ENCODE results near the gene TBC1D8. TPM values are rescaled to one million over a fixed set of nuclear protein-coding genes. Genes with fewer than 3 reads are reported as not detected.

The TBC1D8 gene
- total RNA-seq, 2 experiments from 2014 or later, result 1.0 to 1.8 TPM

DNA sequence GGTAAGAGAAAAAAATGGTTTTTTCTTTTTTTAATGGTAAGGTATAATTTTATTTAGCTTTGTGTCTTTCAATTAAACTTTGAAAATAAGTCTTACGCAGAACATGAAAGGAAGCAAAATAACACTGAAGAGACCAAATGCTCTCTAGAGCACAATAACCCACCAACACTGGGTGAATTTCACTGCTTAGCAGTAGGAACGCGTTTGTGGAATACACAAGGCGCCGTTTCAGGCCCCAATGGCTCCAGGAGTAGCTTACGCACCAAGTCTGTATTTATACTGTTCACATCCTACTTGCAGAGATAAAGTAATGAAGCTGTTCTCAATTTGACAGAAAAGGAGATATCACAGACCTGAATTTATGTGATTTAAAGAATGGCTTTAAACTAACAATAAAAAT, 125.6 kb downstream of the TBC1D8 start:
- Mint-ChIP-seq H3K4me3 (no peak overlapping the region), H3K27me3 (no peaks in the 10 kb centered on the region), H3K9me3 (no peaks in the 10 kb centered on the region), H3K36me3 (ENCODE audit: low read depth) (no peaks in the 10 kb centered on the region), H3K27ac (no peak overlapping the region), H3K4me1 (ENCODE audit: low read depth) (no peaks in the 10 kb centered on the region)
- Histone ChIP-seq H3K27ac (ENCODE audit: low read depth in 1 of 2, low read length in 2 of 2) (no peak overlapping the region), H3K27me3 (ENCODE audit: control insufficient read depth in 1 of 2, insufficient read depth in 2 of 2, low read length in 2 of 2) (no peaks in the 10 kb centered on the region), H3K4me3 (ENCODE audit: low read length) (no peak overlapping the region), H3K36me3 (ENCODE audit: insufficient read depth, low read length) (no peaks in the 10 kb centered on the region), H3K9me3 (ENCODE audit: control insufficient read depth in 1 of 2, insufficient read depth in 1 of 2, low read length in 2 of 2) (no peaks in the 10 kb centered on the region), H3K4me1 (ENCODE audit: insufficient read depth, low read length) (no peaks in the 10 kb centered on the region)
- no peak for ATAC-seq (ENCODE audit: poor library complexity)
- intact Hi-C loops (cut with DNase I, micrococcal nuclease), result no loop called here
- no peak for DNase-seq
- TF ChIP-seq, protein P1, sequence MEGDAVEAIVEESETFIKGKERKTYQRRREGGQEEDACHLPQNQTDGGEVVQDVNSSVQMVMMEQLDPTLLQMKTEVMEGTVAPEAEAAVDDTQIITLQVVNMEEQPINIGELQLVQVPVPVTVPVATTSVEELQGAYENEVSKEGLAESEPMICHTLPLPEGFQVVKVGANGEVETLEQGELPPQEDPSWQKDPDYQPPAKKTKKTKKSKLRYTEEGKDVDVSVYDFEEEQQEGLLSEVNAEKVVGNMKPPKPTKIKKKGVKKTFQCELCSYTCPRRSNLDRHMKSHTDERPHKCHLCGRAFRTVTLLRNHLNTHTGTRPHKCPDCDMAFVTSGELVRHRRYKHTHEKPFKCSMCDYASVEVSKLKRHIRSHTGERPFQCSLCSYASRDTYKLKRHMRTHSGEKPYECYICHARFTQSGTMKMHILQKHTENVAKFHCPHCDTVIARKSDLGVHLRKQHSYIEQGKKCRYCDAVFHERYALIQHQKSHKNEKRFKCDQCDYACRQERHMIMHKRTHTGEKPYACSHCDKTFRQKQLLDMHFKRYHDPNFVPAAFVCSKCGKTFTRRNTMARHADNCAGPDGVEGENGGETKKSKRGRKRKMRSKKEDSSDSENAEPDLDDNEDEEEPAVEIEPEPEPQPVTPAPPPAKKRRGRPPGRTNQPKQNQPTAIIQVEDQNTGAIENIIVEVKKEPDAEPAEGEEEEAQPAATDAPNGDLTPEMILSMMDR (IDR thresholded peaks at IDR 0.05), result no peak
- POLR2A ChIA-PET, result no interaction called here
- CTCF ChIA-PET, result no interaction called here

- intact Hi-C loops (cut with DNase I, micrococcal nuclease), result no loop called here
- H3K36me3 Mint-ChIP-seq (ENCODE audit: low read depth), result peaks cover 8% of the 10 kb centered on the region
- Histone ChIP-seq H3K9me3 (ENCODE audit: control insufficient read depth in 1 of 2, insufficient read depth in 1 of 2, low read length in 2 of 2) (no peaks in the 10 kb centered on the region), H3K36me3 (ENCODE audit: insufficient read depth, low read length) (peaks cover 2% of the 10 kb centered on the region), H3K27me3 (ENCODE audit: control insufficient read depth in 1 of 2, insufficient read depth in 2 of 2, low read length in 2 of 2) (no peaks in the 10 kb centered on the region), H3K4me3 (ENCODE audit: low read length) (no peak overlapping the region), H3K27ac (ENCODE audit: low read depth in 1 of 2, low read length in 2 of 2) (no peak overlapping the region), H3K4me1 (ENCODE audit: insufficient read depth, low read length) (no peaks in the 10 kb centered on the region)
- TF ChIP-seq, protein P1 (IDR thresholded peaks at IDR 0.05), result no peak
- no peak overlapping the region for H3K4me3 Mint-ChIP-seq
- no peaks in the 10 kb centered on the region for H3K27me3 Mint-ChIP-seq
- H3K27ac Mint-ChIP-seq, result peak overlapping the region; percentile 11
- ATAC-seq (ENCODE audit: poor library complexity) (no peak), DNase-seq (no peak)
- CTCF ChIA-PET, result interaction anchor here (0.6 kb wide), 1 partner anchor 97 kb away, joined by 3 read pairs; no protein-coding TSS in a partner anchor
- POLR2A ChIA-PET, result interaction anchor here (1.0 kb wide), 1 partner anchor 17 kb away, joined by 3 read pairs; no protein-coding TSS in a partner anchor
- H3K9me3 Mint-ChIP-seq, result no peaks in the 10 kb centered on the region
- H3K4me1 Mint-ChIP-seq (ENCODE audit: low read depth), result no peaks in the 10 kb centered on the region
Observed at GRCh38 chr2:101023327-101024107, 127.7 kb downstream of the TBC1D8 start.

DNA sequence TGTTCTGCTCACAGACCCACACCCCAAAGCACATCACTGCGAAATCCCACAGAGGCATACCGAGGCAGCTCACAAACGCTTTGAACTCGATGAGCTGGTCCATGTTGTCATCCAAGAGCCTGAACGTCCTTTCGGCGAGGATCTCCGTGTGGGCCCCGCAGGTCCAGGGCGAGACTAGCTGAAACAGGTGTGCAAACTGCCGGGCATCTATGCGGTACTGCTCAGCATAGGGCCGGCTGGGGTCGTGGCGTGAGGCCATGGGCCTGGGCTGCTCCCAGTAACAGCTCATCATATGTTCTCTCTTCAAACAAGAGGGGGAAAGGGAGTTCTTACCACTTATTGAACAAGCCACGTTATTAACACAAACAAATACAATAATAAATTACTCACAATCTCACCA, 129.0 kb downstream of the TBC1D8 start:
- H3K4me3 Mint-ChIP-seq, result no peak overlapping the region
- Histone ChIP-seq H3K27me3 (ENCODE audit: control insufficient read depth in 1 of 2, insufficient read depth in 2 of 2, low read length in 2 of 2) (no peaks in the 10 kb centered on the region), H3K9me3 (ENCODE audit: control insufficient read depth in 1 of 2, insufficient read depth in 1 of 2, low read length in 2 of 2) (no peaks in the 10 kb centered on the region), H3K36me3 (ENCODE audit: insufficient read depth, low read length) (peaks cover 2% of the 10 kb centered on the region), H3K4me1 (ENCODE audit: insufficient read depth, low read length) (no peaks in the 10 kb centered on the region), H3K27ac (ENCODE audit: low read depth in 1 of 2, low read length in 2 of 2) (no peak overlapping the region), H3K4me3 (ENCODE audit: low read length) (no peak overlapping the region)
- H3K4me1 Mint-ChIP-seq (ENCODE audit: low read depth), result no peaks in the 10 kb centered on the region
- ATAC-seq (ENCODE audit: poor library complexity) (no peak), DNase-seq (no peak)
- no peak overlapping the region for H3K27ac Mint-ChIP-seq
- CTCF ChIA-PET, result no interaction called here
- TF ChIP-seq, protein P1 (IDR thresholded peaks at IDR 0.05), result no peak
- intact Hi-C loops (cut with DNase I, micrococcal nuclease), result no loop called here
- peaks cover 8% of the 10 kb centered on the region for H3K36me3 Mint-ChIP-seq (ENCODE audit: low read depth)
- POLR2A ChIA-PET, result interaction anchor here (0.6 kb wide), 1 partner anchor 395 kb away, joined by 3 read pairs; no protein-coding TSS in a partner anchor
- H3K27me3 Mint-ChIP-seq, result no peaks in the 10 kb centered on the region
- H3K9me3 Mint-ChIP-seq, result no peaks in the 10 kb centered on the region
